Stimulated activated CD4-positive, alpha-beta T cell treated with anti-CD3 and anti-CD28 coated beads, Interleukin-1b, Interleukin-23, amount 100 ng/mL, for 48 hours (primary cell): ENCODE measurements around the gene KRT13.

Experiments
- DNase-seq: peaks from one replicate; pipeline ENCODE4 v3.0.0-alpha.2; 2020

KRT13 gene

GRCh38 chr17:41492351-41492750 is 13.1 kb downstream of the KRT13 start:
- DNase-seq, result no peak

DNA sequence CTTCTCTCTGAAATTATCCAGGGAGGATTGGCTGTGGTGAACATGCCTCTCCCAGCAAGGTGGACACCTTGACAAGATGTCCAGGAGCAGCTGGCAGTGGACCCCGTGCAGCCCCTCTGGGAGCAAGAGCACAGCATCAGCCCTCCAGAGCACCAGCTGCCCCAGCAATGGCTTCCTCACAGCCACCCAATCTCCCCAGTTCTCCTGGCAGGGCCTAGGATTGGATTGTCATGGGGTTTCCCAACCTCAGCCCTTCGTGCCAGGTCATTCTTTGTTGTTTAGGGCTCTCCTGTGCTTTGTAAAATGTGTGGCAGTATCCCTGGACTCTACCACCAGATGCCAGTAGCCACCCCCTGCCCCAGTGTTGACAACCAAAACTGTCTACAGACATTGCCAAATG is 13.9 kb downstream of the KRT13 start:
- no peak for DNase-seq

- DNase-seq, result no peak
Measured at GRCh38 chr17:41490000-41490990, 15.1 kb downstream of the KRT13 start.

GRCh38 chr17:41489531-41489930 is 15.9 kb downstream of the KRT13 start, which contains the start of gene KRT36:
KRT36 (minus strand) TSS chr17:41489910; CDS start chr17:41489864, 46 bp downstream.
- no peak for DNase-seq

DNA sequence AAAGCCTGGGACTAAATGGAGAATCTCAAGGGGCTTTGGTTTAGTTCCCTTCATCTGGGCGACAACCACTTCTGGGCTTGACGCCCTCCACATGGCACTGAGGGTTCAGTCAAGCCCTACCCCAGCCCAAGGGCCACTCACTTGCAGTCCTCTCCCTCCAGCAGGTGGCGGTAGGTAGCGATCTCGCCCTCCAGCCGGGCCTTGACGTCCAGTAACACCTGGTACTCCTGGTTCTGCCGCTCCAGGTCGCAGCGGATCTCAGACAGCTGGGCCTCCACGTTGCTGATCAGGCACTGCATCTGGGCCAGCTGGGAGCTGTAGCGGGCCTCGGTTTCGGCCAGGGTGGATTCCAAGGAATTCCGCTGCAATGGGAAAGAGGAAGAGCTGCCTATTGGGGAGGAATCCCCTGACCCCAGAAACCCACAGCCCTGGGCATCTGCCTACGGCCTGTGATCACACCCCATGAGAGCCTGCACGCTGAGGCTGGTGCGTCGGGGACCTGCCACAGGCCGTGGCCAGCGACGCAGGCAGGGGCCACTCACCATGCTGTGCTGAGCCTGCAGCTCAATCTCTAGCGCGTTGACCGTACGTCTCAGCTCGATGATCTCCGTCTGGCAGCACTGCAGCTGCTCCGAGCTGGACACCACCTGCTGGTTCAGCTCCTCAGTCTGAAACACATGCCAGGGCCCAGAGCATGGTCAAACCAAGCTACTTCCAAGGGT is 18.4 kb downstream of the KRT13 start:
- DNase-seq, result peak; percentile 43

- no peak for DNase-seq
Measured at GRCh38 chr17:41486316-41486715, 19.1 kb downstream of the KRT13 start.

DNA sequence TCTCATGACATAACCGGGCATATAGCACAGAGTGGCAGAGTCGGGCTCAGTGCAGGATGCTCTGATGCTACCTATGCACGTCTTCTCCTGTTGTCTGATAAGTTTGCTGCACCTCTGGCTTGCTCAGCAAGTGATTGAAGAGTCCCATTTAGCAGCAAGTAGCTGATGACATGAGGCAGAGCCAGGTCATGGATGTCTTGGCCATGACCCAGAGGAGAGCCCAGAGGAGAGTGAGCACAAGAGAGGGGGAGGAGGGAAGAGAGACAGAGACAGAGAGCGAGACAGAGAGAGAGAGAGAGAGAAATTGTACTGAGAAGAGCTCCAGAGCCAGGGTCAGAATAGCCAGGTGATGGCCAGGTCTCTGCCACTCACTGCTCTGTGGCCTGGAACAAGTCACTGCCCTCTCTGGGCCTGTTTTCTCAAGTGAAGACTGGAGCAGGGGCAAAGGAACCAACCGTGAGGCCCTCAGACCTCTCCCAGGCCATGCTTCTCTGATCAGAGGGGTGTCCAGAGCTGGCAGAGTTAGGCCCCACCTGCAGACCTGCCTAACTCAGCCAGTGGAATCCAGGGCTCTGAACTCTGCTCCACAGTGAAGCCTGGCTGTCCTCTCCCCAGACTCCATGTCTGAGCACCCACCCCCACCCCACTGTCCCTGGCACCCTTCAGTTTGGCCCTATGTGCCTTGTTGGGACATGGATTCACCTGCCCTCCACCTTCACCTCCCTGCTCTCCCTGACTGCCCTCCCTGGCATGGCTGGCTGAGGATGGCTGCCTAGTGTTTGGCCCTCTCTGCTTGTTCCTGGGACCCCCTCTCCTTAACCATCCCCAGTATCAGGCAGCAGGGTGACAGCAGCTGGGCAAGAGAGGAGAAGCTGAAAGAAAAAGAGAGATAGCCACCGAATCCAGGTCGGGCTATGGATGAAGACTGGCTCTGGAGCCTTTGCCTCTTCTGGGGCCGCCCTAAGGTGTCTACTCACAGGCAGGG is 20.2 kb downstream of the KRT13 start:
- no peak for DNase-seq

- DNase-seq, result no peak
Measured at GRCh38 chr17:41483991-41484826, 21.2 kb downstream of the KRT13 start.

GRCh38 chr17:41483531-41483930 is 21.9 kb downstream of the KRT13 start:
- no peak for DNase-seq

DNA sequence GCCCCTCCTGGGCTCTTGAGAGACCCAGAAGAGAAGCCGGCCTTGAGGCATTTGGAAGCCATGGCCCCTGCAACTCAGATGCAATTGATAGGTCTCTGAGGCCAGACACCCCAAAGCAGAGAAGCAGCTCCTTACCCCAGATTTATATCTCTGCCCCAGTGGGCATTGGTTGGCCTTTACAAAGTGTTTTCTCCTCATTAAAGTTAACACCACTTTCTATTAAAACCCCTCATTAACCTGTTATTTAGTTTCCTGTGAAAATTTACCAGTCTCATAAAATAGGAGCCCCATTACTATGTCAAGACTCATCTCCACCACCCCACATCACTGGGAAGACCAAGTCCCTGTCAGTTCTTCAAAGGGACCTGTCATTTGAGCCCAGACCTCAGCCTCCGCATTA is 24.4 kb downstream of the KRT13 start, which contains the start of gene KRT35:
Gene KRT35, minus strand, starts transcription at position 116 of the 400 bp plus-strand sequence. Its CDS starts 54 bp downstream, at position 62.
- no peak for DNase-seq

DNA sequence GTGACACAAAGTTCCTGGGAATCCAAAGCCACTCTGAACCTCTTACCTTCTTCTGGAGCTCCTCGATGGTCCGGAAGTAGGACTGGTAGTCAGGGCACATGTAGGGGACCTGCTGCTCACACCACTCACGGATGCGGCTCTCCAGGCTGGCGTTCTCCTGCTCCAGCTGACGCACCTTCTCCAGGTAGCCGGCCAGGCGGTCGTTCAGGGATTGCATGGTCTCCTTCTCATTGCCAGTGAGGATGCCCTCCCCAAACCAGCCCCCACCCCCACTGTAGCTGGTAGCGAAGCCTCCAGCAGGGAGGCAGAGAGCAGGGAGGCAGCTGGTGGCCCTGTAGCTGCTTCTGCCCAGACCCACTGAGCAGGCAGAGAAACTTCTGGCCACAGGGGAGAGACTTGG is 24.8 kb downstream of the KRT13 start:
- DNase-seq, result no peak

DNA sequence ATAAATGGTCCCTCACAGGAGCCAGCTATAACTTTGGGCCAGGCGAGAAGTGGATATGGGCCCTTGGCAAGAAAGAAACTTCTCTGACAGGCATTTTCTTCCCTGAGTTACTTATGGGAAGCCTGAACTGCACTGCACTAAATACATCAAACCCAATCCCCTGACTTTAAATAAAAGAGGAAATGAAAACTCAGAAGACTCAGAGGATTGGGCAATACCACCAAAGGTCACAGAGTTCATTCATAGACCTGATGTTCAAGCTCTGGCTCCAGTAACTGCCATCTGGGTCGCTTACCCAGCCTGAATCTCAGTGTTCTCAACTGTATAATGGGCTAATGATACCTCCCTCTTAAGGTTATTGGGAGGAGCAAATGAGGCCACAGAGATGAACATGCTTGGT is 25.3 kb downstream of the KRT13 start:
- DNase-seq, result no peak

DNA sequence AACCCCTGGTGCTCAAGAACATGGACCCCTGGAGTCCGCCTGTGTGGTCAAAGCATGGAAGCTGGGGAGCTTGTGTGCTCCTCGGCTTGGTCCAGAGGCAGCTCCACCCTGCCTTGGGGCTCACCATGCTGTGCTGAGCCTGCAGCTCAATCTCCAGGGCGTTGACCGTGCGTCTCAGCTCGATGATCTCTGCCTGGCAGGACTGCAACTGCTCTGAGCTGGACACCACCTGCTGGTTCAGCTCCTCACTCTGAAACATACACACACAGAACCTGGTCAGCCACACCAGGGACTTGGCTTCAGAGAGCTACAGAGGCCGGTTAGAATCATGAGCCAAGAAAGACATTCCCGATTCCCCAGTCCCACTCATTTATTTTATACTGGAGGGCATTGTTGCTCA is 27.2 kb downstream of the KRT13 start:
- DNase-seq, result no peak

DNA sequence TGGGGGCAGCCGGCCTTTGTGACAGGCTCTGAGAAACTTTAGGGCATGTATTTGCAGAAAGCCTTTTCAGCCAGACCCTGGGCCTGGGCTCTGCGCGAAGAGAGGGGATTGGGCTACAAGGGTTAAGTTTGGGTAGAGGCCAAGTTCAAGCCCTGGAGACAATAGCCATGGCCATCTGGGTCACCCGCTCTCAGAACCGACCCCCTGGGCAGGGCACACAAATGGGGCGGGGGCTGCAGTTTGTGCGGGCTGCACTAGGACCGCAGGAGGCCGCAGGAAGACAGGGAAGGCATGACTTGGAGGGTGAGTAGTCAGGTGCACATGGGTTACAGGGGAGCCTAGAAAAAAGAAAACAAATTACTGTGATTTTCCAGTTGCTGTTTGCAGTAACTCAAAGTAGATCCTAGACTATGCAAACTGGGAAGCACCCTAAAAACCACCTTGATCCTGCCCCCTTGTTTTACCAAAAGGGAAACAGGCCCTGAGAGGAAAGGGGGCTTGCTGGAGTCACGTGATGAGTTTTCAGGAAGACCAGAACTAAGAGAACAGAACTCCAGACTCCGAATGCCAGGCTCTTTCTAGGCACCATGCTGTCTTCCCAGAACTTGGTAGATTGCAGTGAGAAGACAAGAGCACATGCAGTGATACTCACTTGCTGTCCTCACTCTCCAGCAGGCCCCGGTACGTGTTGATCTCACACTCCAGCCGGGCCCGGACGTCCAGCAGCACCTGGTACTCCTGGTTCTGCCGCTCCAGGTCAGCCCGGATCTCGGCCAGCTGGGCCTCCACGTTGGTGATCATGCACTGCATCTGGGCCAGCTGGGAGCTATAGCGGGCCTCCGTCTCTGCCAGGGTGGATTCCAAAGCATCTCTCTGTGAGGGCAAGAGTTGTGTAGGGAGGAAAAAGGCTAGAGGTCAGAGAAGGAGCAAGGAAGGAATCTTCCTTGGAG is 28.3 kb downstream of the KRT13 start:
- DNase-seq, result no peak

GRCh38 chr17:41475421-41475820 is 30.0 kb downstream of the KRT13 start:
- DNase-seq, result no peak

DNA sequence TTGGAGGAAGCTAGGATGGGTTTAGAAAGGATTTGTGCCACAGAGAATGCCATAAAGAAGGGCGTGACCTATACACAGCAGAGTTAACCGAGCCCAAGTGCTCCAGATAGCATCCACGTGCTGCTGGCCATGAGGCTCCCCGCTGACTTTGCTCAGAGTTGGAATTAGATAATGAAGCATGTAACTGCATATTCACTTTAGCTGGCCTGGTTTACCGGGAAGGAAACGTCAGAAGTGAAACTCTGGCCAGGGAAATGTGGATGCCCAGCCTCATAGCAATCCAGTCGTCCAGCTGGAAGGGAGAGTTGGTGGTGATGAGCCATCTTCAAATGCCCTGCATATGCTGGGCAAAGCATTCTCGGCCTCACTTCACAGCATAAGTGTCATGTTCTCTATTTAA is 30.5 kb downstream of the KRT13 start:
- no peak for DNase-seq

DNA sequence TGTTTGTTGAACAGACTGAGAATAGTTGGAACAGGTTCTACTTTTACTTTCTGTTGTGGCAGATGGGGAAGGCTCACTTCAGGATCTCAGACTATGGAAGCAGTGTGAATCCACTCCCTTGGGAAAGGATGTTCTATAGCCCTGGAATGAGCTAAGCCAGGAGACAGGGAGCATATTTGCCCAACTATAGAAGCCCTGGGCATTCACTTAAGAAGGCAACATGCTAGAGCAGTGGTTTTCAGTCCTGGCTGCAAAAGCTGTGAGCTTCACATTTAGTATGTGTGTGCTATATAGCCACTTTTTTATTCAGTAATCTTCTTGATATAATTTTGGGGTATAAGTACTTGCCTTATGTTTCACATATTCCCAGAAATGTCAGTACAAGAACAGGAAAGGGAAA is 37.1 kb downstream of the KRT13 start:
- DNase-seq, result no peak

DNA sequence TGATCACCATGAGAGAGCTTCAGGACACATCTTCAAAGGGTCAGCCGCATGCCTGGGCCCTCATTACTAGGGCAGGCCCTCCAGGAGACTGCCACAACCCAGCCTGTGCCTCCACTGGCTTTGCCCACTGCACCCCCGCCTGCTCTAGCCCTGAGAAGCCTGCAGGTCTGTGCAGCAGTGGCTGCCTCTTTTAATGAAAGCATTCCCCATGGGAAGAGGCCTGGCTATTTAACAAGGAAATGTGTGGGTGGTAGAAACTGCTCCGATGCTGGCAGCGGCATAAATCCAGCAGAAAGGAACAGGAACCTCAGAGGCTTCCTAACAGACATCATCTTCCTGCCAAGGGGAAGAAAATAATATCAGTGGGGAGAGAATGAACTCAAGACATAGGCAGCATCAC is 37.9 kb downstream of the KRT13 start:
- no peak for DNase-seq

DNA sequence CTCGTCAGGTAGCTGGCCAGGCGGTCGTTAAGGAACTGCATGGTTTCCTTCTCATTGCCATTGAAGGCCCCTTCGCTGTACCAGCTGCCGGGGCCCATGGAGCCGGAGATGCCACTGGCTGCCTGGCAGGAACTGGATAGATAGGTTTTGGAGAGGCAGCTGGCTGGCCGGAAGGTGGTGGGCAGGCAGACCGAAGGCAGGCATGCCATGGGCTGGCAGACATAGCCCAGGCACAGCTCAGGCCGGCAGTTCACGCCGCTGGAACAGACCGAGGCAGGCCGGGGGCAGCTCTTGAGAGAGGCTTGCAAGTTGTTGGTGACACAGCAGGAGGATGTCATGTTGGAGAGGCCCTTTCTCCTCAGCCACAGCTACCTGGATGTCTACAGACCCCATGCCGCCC is 38.4 kb downstream of the KRT13 start, which contains the start of gene KRT32:
Gene KRT32, minus strand, starts transcription at position 399 of the 400 bp plus-strand sequence. Its CDS starts 61 bp downstream, at position 338.
- no peak for DNase-seq

GRCh38 chr17:41464682-41465081 is 40.7 kb downstream of the KRT13 start:
- DNase-seq, result no peak
